ENCODE data around the gene PNMA5.
"Not testable (repeated sequence)": the region's sequence is repeated elsewhere in the genome, so short reads cannot be mapped to it uniquely, and the experiment has no call there.

Gene PNMA5

GRCh38 chrX:153003981-153004380 lies 10.1 kb upstream of the PNMA5 start:
- H4K20me1 ChIP-seq = no peaks in the 10 kb centered on the region
- H3K9me3 ChIP-seq = peaks cover 43% of the 10 kb centered on the region
- no peak overlapping the region for H3K9ac ChIP-seq
- H3K4me1 ChIP-seq = no peaks in the 10 kb centered on the region
- no peak overlapping the region for H3K4me2 ChIP-seq
- TF ChIP-seq Cebpa-rat (IDR thresholded peaks at IDR 0.05) = no peak
- no peak overlapping the region for H3K4me3 ChIP-seq
- no peak overlapping the region for H3K27ac ChIP-seq
- peaks cover 98% of the 10 kb centered on the region for H3K27me3 ChIP-seq
- H3K36me3 ChIP-seq = no peaks in the 10 kb centered on the region

DNA sequence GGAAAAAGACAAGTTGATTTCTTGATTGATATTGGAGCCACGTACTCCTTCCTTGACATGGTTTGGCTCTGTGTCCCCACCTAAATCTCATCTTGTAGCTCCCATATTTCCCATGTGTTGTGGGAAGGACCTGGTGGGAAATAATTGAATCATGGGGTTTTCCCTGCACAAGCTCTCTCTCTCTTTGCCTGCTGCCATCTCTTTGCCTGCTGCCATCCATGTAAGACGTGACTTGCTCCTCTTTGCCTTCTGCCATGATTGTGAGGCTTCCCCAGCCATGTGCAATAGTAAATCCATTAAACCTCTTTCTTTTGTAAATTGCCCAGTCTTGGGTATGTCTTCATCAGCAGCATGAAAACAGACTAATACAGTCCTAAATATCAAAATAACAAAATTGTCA lies 8.3 kb upstream of the PNMA5 start:
- not testable (repeated sequence) for H3K27ac ChIP-seq, H4K20me1 ChIP-seq, H3K9ac ChIP-seq, H3K4me1 ChIP-seq, H3K4me2 ChIP-seq, H3K4me3 ChIP-seq, H3K36me3 ChIP-seq
- H3K9me3 ChIP-seq = peaks cover 28% of the 10 kb centered on the region
- peaks cover 91% of the 10 kb centered on the region for H3K27me3 ChIP-seq

GRCh38 chrX:152997337-152997736 lies 3.4 kb upstream of the PNMA5 start:
- Histone ChIP-seq H3K4me1 (no peaks in the 10 kb centered on the region), H3K4me3 (no peak overlapping the region), H3K9ac (no peak overlapping the region), H3K9me3 (peaks cover 19% of the 10 kb centered on the region), H4K20me1 (no peaks in the 10 kb centered on the region), H3K4me2 (no peak overlapping the region), H3K27ac (no peak overlapping the region), H3K36me3 (no peaks in the 10 kb centered on the region), H3K27me3 (peaks cover 67% of the 10 kb centered on the region)
- TF ChIP-seq Cebpa-rat (IDR thresholded peaks at IDR 0.05) = no peak

GRCh38 chrX:152992115-152992514 lies 1.8 kb downstream of the PNMA5 start:
- H3K4me1 ChIP-seq = no peaks in the 10 kb centered on the region
- H3K4me2 ChIP-seq = no peak overlapping the region

GRCh38 chrX:152991123-152991522 lies 2.8 kb downstream of the PNMA5 start:
- no peak overlapping the region for H3K4me3 ChIP-seq
- no peaks in the 10 kb centered on the region for H3K4me1 ChIP-seq
- peaks cover 54% of the 10 kb centered on the region for H3K27me3 ChIP-seq
- no peaks in the 10 kb centered on the region for H3K36me3 ChIP-seq
- TF ChIP-seq Cebpa-rat (IDR thresholded peaks at IDR 0.05) = no peak
- no peaks in the 10 kb centered on the region; the same call in 1 of the 2 replicates for H3K9me3 ChIP-seq
- H3K9ac ChIP-seq = no peak overlapping the region
- H4K20me1 ChIP-seq = peaks cover 11% of the 10 kb centered on the region; the same call in 1 of the 2 replicates
- H3K27ac ChIP-seq = no peak overlapping the region
- no peak overlapping the region for H3K4me2 ChIP-seq

More at GRCh38 chrX:152992115-152992514, 1.8 kb downstream of the PNMA5 start:
- no peak for TF ChIP-seq Cebpa-rat (IDR thresholded peaks at IDR 0.05)
- Histone ChIP-seq H3K9ac (no peak overlapping the region), H3K27ac (no peak overlapping the region), H3K36me3 (no peaks in the 10 kb centered on the region), H3K27me3 (peaks cover 62% of the 10 kb centered on the region), H3K4me3 (no peak overlapping the region), H3K9me3 (no peaks in the 10 kb centered on the region; the same call in 1 of the 2 replicates), H4K20me1 (peaks cover 11% of the 10 kb centered on the region; the same call in 1 of the 2 replicates)

GRCh38 chrX:152989292-152989658 lies 4.6 kb downstream of the PNMA5 start:
- Histone ChIP-seq H3K4me3 (no peak overlapping the region), H3K4me2 (no peak overlapping the region), H3K9me3 (no peaks in the 10 kb centered on the region), H3K27ac (no peak overlapping the region), H3K27me3 (peaks cover 41% of the 10 kb centered on the region), H3K4me1 (no peaks in the 10 kb centered on the region), H4K20me1 (peaks cover 11% of the 10 kb centered on the region; the same call in 1 of the 2 replicates), H3K36me3 (no peaks in the 10 kb centered on the region), H3K9ac (no peak overlapping the region)
- TF ChIP-seq Cebpa-rat (IDR thresholded peaks at IDR 0.05) = no peak

GRCh38 chrX:152988536-152989291 lies 5.2 kb downstream of the PNMA5 start:
- Histone ChIP-seq H3K4me3 (no peak overlapping the region), H4K20me1 (peaks cover 11% of the 10 kb centered on the region; the same call in 1 of the 2 replicates), H3K9ac (no peak overlapping the region), H3K4me1 (no peaks in the 10 kb centered on the region), H3K4me2 (no peak overlapping the region), H3K27ac (no peak overlapping the region), H3K36me3 (no peaks in the 10 kb centered on the region), H3K27me3 (peaks cover 41% of the 10 kb centered on the region), H3K9me3 (no peaks in the 10 kb centered on the region)
- TF ChIP-seq Cebpa-rat (IDR thresholded peaks at IDR 0.05) = no peak

GRCh38 chrX:152987801-152988200 lies 6.1 kb downstream of the PNMA5 start:
- Histone ChIP-seq H3K9ac (no peak overlapping the region), H3K4me1 (no peaks in the 10 kb centered on the region), H3K27me3 (peaks cover 49% of the 10 kb centered on the region), H3K9me3 (peaks cover 7% of the 10 kb centered on the region; the same call in 1 of the 2 replicates), H3K4me2 (no peak overlapping the region), H3K4me3 (no peak overlapping the region), H3K36me3 (no peaks in the 10 kb centered on the region), H4K20me1 (peaks cover 11% of the 10 kb centered on the region; the same call in 1 of the 2 replicates), H3K27ac (no peak overlapping the region)
- TF ChIP-seq Cebpa-rat (IDR thresholded peaks at IDR 0.05) = no peak

GRCh38 chrX:152987156-152987555 lies 6.8 kb downstream of the PNMA5 start:
- H3K4me2 ChIP-seq, H3K27ac ChIP-seq, H3K4me3 ChIP-seq, H3K4me1 ChIP-seq, H3K9ac ChIP-seq, H3K36me3 ChIP-seq: not testable (repeated sequence)
- Histone ChIP-seq H4K20me1 (peaks cover 11% of the 10 kb centered on the region; the same call in 1 of the 2 replicates), H3K27me3 (peaks cover 51% of the 10 kb centered on the region), H3K9me3 (peaks cover 13% of the 10 kb centered on the region; the same call in 1 of the 2 replicates)

DNA sequence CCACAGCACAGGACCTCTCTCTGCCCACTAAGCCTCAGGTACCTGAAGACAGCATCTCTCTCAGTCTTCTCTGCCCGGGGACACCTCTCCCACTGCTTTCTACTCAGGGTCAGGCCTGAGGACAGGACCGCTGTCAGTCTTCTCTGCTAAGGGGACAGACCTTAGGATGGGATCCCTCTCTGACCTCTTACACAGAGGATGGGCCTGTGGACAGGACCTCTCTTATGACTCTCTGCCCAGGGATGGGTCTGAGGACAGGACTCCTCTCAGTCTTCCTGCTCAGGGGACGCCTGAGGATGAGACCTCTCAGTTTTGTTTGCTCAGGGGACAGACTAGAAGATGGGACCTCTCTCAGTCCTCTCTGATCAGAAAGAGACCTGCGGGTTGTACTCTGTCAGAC lies 8.5 kb downstream of the PNMA5 start:
- peaks cover 55% of the 10 kb centered on the region for H3K27me3 ChIP-seq
- not testable (repeated sequence) for H3K27ac ChIP-seq, H3K36me3 ChIP-seq, H3K9ac ChIP-seq, H3K4me3 ChIP-seq, H4K20me1 ChIP-seq, H3K4me1 ChIP-seq, H3K4me2 ChIP-seq
- peaks cover 13% of the 10 kb centered on the region; the same call in 1 of the 2 replicates for H3K9me3 ChIP-seq

Measured in BLaER1 (cell line).